H9 (cell line): Measurements from ENCODE around the gene IL20. TPM values are rescaled to one million over a fixed set of nuclear protein-coding genes. Genes with fewer than 3 reads are reported as not detected.

Experiments
- DNase-seq: peaks from one replicate; pipeline ENCODE4 v3.0.0-alpha.2; 2017
- H2AFZ ChIP-seq: one replicate; pipeline ENCODE4 v1.6.1; 2013; ENCODE audit warnings: mild to moderate bottlenecking, low read length, control low read depth, moderate library complexity
- H2AK5ac ChIP-seq: 2 replicates; pipeline ENCODE4 v1.6.1; 2013; ENCODE audit warnings: low read length, control low read depth, mixed read lengths; ENCODE audit not compliant: insufficient read length
- H2BK120ac ChIP-seq: one replicate; pipeline ENCODE4 v1.6.1; 2013; ENCODE audit warnings: low read depth, mild to moderate bottlenecking, low read length, control low read depth, inconsistent platforms; ENCODE audit not compliant: poor library complexity, severe bottlenecking
- H2BK12ac ChIP-seq: 2 replicates; pipeline ENCODE4 v1.6.1; 2013; ENCODE audit warnings: low read length, control low read depth, mixed read lengths, low read depth; ENCODE audit not compliant: insufficient read length
- H2BK15ac ChIP-seq: 2 replicates; pipeline ENCODE4 v1.6.1; 2013; ENCODE audit warnings: low read depth, low read length, control low read depth
- H2BK20ac ChIP-seq: one replicate; pipeline ENCODE4 v1.6.1; 2013; ENCODE audit warnings: low read depth, mild to moderate bottlenecking, low read length, control low read depth, inconsistent platforms; ENCODE audit not compliant: poor library complexity, severe bottlenecking
- H2BK5ac ChIP-seq: 2 replicates; pipeline ENCODE4 v1.6.1; 2013; ENCODE audit warnings: low read length, control low read depth, mixed read lengths; ENCODE audit not compliant: insufficient read length
- H3K14ac ChIP-seq: 2 replicates; pipeline ENCODE4 v1.6.1; 2013; ENCODE audit warnings: low read length, control low read depth; ENCODE audit not compliant: insufficient read depth
- H3K18ac ChIP-seq: 2 replicates; pipeline ENCODE4 v1.6.1; 2013; ENCODE audit warnings: low read depth, mild to moderate bottlenecking, mixed read lengths, low read length, control low read depth; ENCODE audit not compliant: insufficient read length
- H3K23ac ChIP-seq: 2 replicates; pipeline ENCODE4 v1.6.1; 2013; ENCODE audit warnings: low read length, control low read depth, mixed read lengths, low read depth; ENCODE audit not compliant: insufficient read length
- H3K23me2 ChIP-seq: 2 replicates; pipeline ENCODE4 v1.6.1; 2013; ENCODE audit warnings: low read depth, mild to moderate bottlenecking, mixed read lengths, low read length, control low read depth; ENCODE audit not compliant: insufficient read length, poor library complexity, severe bottlenecking
- H3K27ac ChIP-seq: 2 replicates; pipeline ENCODE4 v1.5.1; 2013; ENCODE audit warnings: low read length, control low read depth, mixed read lengths, low read depth; ENCODE audit not compliant: insufficient read length
- H3K27me3 ChIP-seq: 2 replicates; pipeline ENCODE4 v1.6.1; 2013; ENCODE audit warnings: low read length, control low read depth, inconsistent platforms; ENCODE audit not compliant: insufficient read depth
- H3K4ac ChIP-seq: 2 replicates; pipeline ENCODE4 v1.6.1; 2013; ENCODE audit warnings: low read depth, mild to moderate bottlenecking, control low read depth, inconsistent platforms, low read length, moderate library complexity
- H3K4me1 ChIP-seq: 2 replicates; pipeline ENCODE4 v1.6.1; 2013; ENCODE audit warnings: low read length, control low read depth, inconsistent platforms; ENCODE audit not compliant: insufficient read depth
- H3K4me2 ChIP-seq: 2 replicates; pipeline ENCODE4 v1.6.1; 2013; ENCODE audit warnings: low read length, control low read depth, mixed read lengths; ENCODE audit not compliant: insufficient read length, insufficient read depth
- H3K56ac ChIP-seq: 2 replicates; pipeline ENCODE4 v1.6.1; 2013; ENCODE audit warnings: low read depth, mild to moderate bottlenecking, mixed read lengths, low read length, control low read depth; ENCODE audit not compliant: insufficient read length
- H3K79me1 ChIP-seq: 2 replicates; pipeline ENCODE4 v1.6.1; 2013; ENCODE audit warnings: low read depth, mild to moderate bottlenecking, moderate library complexity, low read length, control low read depth, inconsistent platforms; ENCODE audit not compliant: insufficient read depth, poor library complexity, severe bottlenecking
- H3K79me2 ChIP-seq: 2 replicates; pipeline ENCODE4 v1.6.1; 2013; ENCODE audit warnings: low read length, control low read depth, inconsistent platforms; ENCODE audit not compliant: insufficient read depth
- H3K9ac ChIP-seq: 2 replicates; pipeline ENCODE4 v1.6.1; 2013; ENCODE audit warnings: low read length, control low read depth, mixed read lengths; ENCODE audit not compliant: insufficient read length; ENCODE audit errors: extremely low read depth
- H3K9me3 ChIP-seq: one replicate; pipeline ENCODE4 v1.6.1; 2013; ENCODE audit warnings: low read depth, low read length, inconsistent platforms; ENCODE audit not compliant: control insufficient read depth
- H3T11ph ChIP-seq: one replicate; pipeline ENCODE4 v1.6.1; 2013; ENCODE audit warnings: mild to moderate bottlenecking, low read length, control low read depth, inconsistent platforms
- H4K20me1 ChIP-seq: one replicate; pipeline ENCODE4 v1.6.1; 2013; ENCODE audit not compliant: control insufficient read depth, insufficient read length, insufficient read depth
- H4K5ac ChIP-seq: 2 replicates; pipeline ENCODE4 v1.6.1; 2013; ENCODE audit warnings: low read depth, mild to moderate bottlenecking, mixed read lengths, low read length, control low read depth; ENCODE audit not compliant: insufficient read length
- H4K8ac ChIP-seq: replicated peaks from 2 replicates; pipeline ENCODE4 v1.6.1; 2013; ENCODE audit warnings: low read length, control low read depth, mixed read lengths, low read depth; ENCODE audit not compliant: insufficient read length
- H4K91ac ChIP-seq: 2 replicates; pipeline ENCODE4 v1.6.1; 2013; ENCODE audit warnings: low read depth, mild to moderate bottlenecking, moderate library complexity, mixed read lengths, low read length, control low read depth; ENCODE audit not compliant: insufficient read length
- H3K27ac Mint-ChIP-seq, 3 experiments: 2 replicates in 2 of 3; 3 replicates in 1 of 3; pipeline ENCODE4 v1.8.0; 2020 to 2021; ENCODE audit warnings: mixed read lengths in 3 of 3, mild to moderate bottlenecking in 1 of 3, moderate library complexity in 1 of 3
- H3K27me3 Mint-ChIP-seq: 2 replicates; pipeline ENCODE4 v1.8.0; 2021; ENCODE audit warnings: low read depth, mild to moderate bottlenecking, moderate library complexity, mixed read lengths
- H3K36me3 Mint-ChIP-seq, 3 experiments: 2 replicates in 2 of 3; 3 replicates in 1 of 3; pipeline ENCODE4 v1.8.0; 2020 to 2021; ENCODE audit warnings: low read depth in 3 of 3, mixed read lengths in 3 of 3; ENCODE audit not compliant: insufficient read depth in 1 of 3
- H3K4me1 Mint-ChIP-seq, 2 experiments: 2 replicates each; pipeline ENCODE4 v1.8.0; 2020; ENCODE audit warnings: mixed read lengths in 2 of 2
- H3K4me3 Mint-ChIP-seq, 2 experiments: 2 replicates in 1 of 2; 3 replicates in 1 of 2; pipeline ENCODE4 v1.8.0; 2020 to 2021; ENCODE audit warnings: mild to moderate bottlenecking in 2 of 2, mixed read lengths in 2 of 2, moderate library complexity in 1 of 2
- H3K9me3 Mint-ChIP-seq, 2 experiments: 2 replicates in 1 of 2; 3 replicates in 1 of 2; pipeline ENCODE4 v1.8.0; 2020; ENCODE audit warnings: mild to moderate bottlenecking in 2 of 2, mixed read lengths in 2 of 2, moderate library complexity in 1 of 2
- WGBS: extraction: QIAGEN DNeasy Blood & Tissue Kit; methylation state at CpG from one replicate; pipeline ENCODE4 v1.1.7; 2013; ENCODE audit warnings: missing lambda C conversion rate, low lambda C conversion rate, mixed read lengths; ENCODE audit not compliant: insufficient read length; ENCODE audit errors: extremely low coverage; 5-methylcytosine and 5-hydroxymethylcytosine counted together
- total RNA-seq: library from RNA; stranded (reverse); gene quantifications from 2 replicates; pipeline ENCODE4 v1.2.1, GENCODE V29; 2021
- TF ChIP-seq, protein P1 (sequence below): fragments of 200-600 bp; sonication (generic); conservative IDR thresholded peaks from 3 replicates; pipeline ENCODE4 v1.8.0; 2021; ENCODE audit warnings: antibody characterized with exemption, mild to moderate bottlenecking

The IL20 gene
- total RNA-seq, 1 experiment from 2014 or later = not detected

DNA sequence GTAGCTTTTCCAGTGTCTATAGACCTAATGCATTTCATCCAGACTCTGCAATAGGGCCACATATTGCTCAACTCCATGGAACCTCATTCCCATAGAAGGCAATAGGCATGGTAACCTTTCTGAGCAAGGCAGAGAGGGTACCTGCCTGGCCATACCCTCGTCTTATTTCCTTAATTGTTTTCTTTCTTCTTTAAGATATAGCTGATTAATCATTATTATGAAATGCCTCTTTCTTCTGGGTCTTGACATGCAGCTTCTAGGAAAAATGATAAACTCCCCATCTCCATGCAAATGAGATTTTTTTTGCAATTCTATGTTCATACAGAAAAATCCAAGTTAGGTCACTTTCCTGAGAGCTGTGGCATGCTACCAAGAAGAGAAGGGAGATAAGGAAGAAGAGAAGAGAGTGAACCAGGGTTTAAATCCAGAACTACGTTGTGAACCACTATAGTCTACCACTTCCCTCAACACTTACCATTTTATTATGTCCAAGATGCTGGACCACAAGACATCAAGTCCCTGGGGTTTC is 33.0 kb upstream of the IL20 start:
- H3K4me2 ChIP-seq = no peak overlapping the region
- H4K20me1 ChIP-seq = no peaks in the 10 kb centered on the region
- no peak overlapping the region for H2BK15ac ChIP-seq
- no peak overlapping the region for H2BK12ac ChIP-seq
- DNase-seq = no peak
- no peak overlapping the region for H3K27ac ChIP-seq
- no peak overlapping the region for H4K91ac ChIP-seq
- no peak overlapping the region for H2BK120ac ChIP-seq
- no peaks in the 10 kb centered on the region; the same call in none of the 2 replicates for H3K27me3 Mint-ChIP-seq
- no peaks in the 10 kb centered on the region for H3K9me3 ChIP-seq
- H4K8ac ChIP-seq = no peak overlapping the region
- no peaks in the 10 kb centered on the region for H3K36me3 Mint-ChIP-seq
- H2AK5ac ChIP-seq = no peak overlapping the region
- H3K23me2 ChIP-seq = no peaks in the 10 kb centered on the region
- WGBS = no CpG with 5 or more reads among the region's 2 CpGs
- H3K4me1 Mint-ChIP-seq = no peaks in the 10 kb centered on the region
- no peaks in the 10 kb centered on the region for H3K79me2 ChIP-seq
- H3K9me3 Mint-ChIP-seq = no peaks in the 10 kb centered on the region
- no peak overlapping the region for H3K9ac ChIP-seq
- H3K4me3 Mint-ChIP-seq = no peak overlapping the region
- TF ChIP-seq, protein P1, sequence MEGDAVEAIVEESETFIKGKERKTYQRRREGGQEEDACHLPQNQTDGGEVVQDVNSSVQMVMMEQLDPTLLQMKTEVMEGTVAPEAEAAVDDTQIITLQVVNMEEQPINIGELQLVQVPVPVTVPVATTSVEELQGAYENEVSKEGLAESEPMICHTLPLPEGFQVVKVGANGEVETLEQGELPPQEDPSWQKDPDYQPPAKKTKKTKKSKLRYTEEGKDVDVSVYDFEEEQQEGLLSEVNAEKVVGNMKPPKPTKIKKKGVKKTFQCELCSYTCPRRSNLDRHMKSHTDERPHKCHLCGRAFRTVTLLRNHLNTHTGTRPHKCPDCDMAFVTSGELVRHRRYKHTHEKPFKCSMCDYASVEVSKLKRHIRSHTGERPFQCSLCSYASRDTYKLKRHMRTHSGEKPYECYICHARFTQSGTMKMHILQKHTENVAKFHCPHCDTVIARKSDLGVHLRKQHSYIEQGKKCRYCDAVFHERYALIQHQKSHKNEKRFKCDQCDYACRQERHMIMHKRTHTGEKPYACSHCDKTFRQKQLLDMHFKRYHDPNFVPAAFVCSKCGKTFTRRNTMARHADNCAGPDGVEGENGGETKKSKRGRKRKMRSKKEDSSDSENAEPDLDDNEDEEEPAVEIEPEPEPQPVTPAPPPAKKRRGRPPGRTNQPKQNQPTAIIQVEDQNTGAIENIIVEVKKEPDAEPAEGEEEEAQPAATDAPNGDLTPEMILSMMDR = no peak
- H3K4me1 ChIP-seq = no peaks in the 10 kb centered on the region
- H2BK20ac ChIP-seq = no peak overlapping the region
- no peak overlapping the region for H3K27ac Mint-ChIP-seq
- H3K56ac ChIP-seq = no peak overlapping the region
- no peaks in the 10 kb centered on the region for H3K27me3 ChIP-seq
- H2AFZ ChIP-seq = no peak overlapping the region
- no peak overlapping the region for H3K4ac ChIP-seq
- no peak overlapping the region for H3K18ac ChIP-seq
- no peak overlapping the region for H3T11ph ChIP-seq
- no peak overlapping the region for H4K5ac ChIP-seq
- H2BK5ac ChIP-seq = no peak overlapping the region
- H3K79me1 ChIP-seq = no peaks in the 10 kb centered on the region
- no peak overlapping the region for H3K23ac ChIP-seq
- H3K14ac ChIP-seq = no peak overlapping the region
